Endothelial cell of umbilical vein (primary cell): ENCODE results near the gene SHISA6. TPM values are rescaled to one million over a fixed set of nuclear protein-coding genes. Genes with fewer than 3 reads are reported as not detected.

Source experiments
- BruUV-seq: library from RNA; stranded (reverse); fragments of 400-500 nt; replicated peaks from 2 replicates; lab custom pipeline; 2021; lab: Mats Ljungman, UMichigan
- CTCF ChIA-PET: fragments of 300-600, 350-600 bp; sonication (Branson Sonifier 250); formaldehyde crosslinking; loops from one replicate; lab custom pipeline; 2021; ENCODE audit warnings: antibody characterized with exemption, inconsistent platforms; lab: Charles Lee
- POLR2A ChIA-PET: fragments of 300-600, 350-600 bp; sonication (Branson Sonifier 250); formaldehyde crosslinking; loops from one replicate; lab custom pipeline; 2021; ENCODE audit warnings: antibody characterized with exemption, inconsistent platforms; lab: Charles Lee
- DNase-seq: peaks from one replicate; pipeline ENCODE4 v3.0.0-alpha.2; 2011; ENCODE audit warnings: low read depth, low spot score
- FAIRE-seq: peaks from 2 replicates; lab custom pipeline; 2011; peaks lifted over from hg19 to GRCh38; lab: Jason Lieb, UNC
- H2AFZ ChIP-seq: 2 replicates; pipeline ENCODE4 v1.6.0; 2012; ENCODE audit warnings: low read depth, low read length, control low read depth, inconsistent platforms
- H3K27ac ChIP-seq: 2 replicates; pipeline ENCODE4 v1.5.1; 2011; ENCODE audit warnings: low read depth, mild to moderate bottlenecking, control low read depth, low read length, moderate library complexity; ENCODE audit not compliant: insufficient read depth
- H3K27me3 ChIP-seq, 2 experiments: 2 replicates each; pipeline versions ENCODE4 v1.6.0 to v1.6.1; 2011; ENCODE audit warnings: low read length in 2 of 2, mixed read lengths in 1 of 2; ENCODE audit not compliant: control insufficient read depth in 2 of 2, insufficient read depth in 2 of 2
- H3K36me3 ChIP-seq, 2 experiments: 2 replicates in 1 of 2; 3 replicates in 1 of 2; pipeline ENCODE4 v1.5.1; 2011; ENCODE audit warnings: low read length in 2 of 2, mild to moderate bottlenecking in 1 of 2, moderate library complexity in 1 of 2; ENCODE audit not compliant: control insufficient read depth in 2 of 2, insufficient read depth in 2 of 2; ENCODE audit errors: extremely low read depth in 1 of 2
- H3K4me1 ChIP-seq: 3 replicates; pipeline ENCODE4 v1.5.1; 2011; ENCODE audit warnings: mild to moderate bottlenecking, low read length; ENCODE audit not compliant: control insufficient read depth, insufficient read depth; ENCODE audit errors: extremely low read depth
- H3K4me2 ChIP-seq: 2 replicates; pipeline ENCODE4 v1.6.1; 2011; ENCODE audit warnings: low read length, control low read depth, mixed read lengths; ENCODE audit not compliant: insufficient read depth
- H3K4me3 ChIP-seq, 3 experiments: fragments of 200-600 bp in 1 of 3; sonication (generic), shearing (Covaris generic) in 1 of 3; replicated peaks in 1 of 3; 2 replicates each; pipeline ENCODE4 v1.5.1; 2011 to 2016; ENCODE audit warnings: control low read depth in 3 of 3, low read length in 3 of 3, mild to moderate bottlenecking in 2 of 3, inconsistent platforms in 1 of 3, low read depth in 1 of 3, moderate library complexity in 1 of 3; ENCODE audit not compliant: insufficient read depth in 1 of 3
- H3K79me2 ChIP-seq: 2 replicates; pipeline ENCODE4 v1.6.0; 2012; ENCODE audit warnings: low read length, inconsistent platforms; ENCODE audit not compliant: control insufficient read depth, insufficient read depth
- H3K9ac ChIP-seq: replicated peaks from 2 replicates; pipeline ENCODE3; 2011; ENCODE audit warnings: low read length, control low read depth; ENCODE audit not compliant: insufficient read depth; ENCODE audit errors: extremely low read depth
- H3K9me1 ChIP-seq: replicated peaks from 3 replicates; pipeline ENCODE4 v1.6.0; 2011; ENCODE audit warnings: mild to moderate bottlenecking, low read length; ENCODE audit not compliant: control insufficient read depth, insufficient read depth; ENCODE audit errors: extremely low read depth
- H3K9me3 ChIP-seq: replicated peaks from 2 replicates; pipeline ENCODE4 v1.5.1; 2012; ENCODE audit warnings: low read length, inconsistent platforms; ENCODE audit not compliant: control insufficient read depth, insufficient read depth
- H4K20me1 ChIP-seq: replicated peaks from 2 replicates; pipeline ENCODE3; 2011; ENCODE audit warnings: mild to moderate bottlenecking, low read length; ENCODE audit not compliant: control insufficient read depth, insufficient read depth; ENCODE audit errors: extremely low read depth
- CTCF ChIP-seq, 2 donors: IDR thresholded peaks; 1 replicate in 1 of 2; 2 replicates in 1 of 2; pipeline ENCODE4 v1.5.1; 2011; ENCODE audit warnings: low read length in 2 of 2, mild to moderate bottlenecking in 2 of 2, moderate library complexity in 2 of 2, control low read depth in 1 of 2, inconsistent platforms in 1 of 2, low read depth in 1 of 2; ENCODE audit not compliant: insufficient read depth in 1 of 2; ENCODE audit errors: extremely low read depth in 1 of 2
- EZH2 ChIP-seq: IDR thresholded peaks from 2 replicates; pipeline ENCODE4 v1.6.1; 2012; ENCODE audit warnings: borderline replicate concordance, low read depth, mild to moderate bottlenecking, moderate library complexity, low read length, inconsistent platforms; ENCODE audit not compliant: severe bottlenecking
- FOS ChIP-seq: IDR thresholded peaks from 2 replicates; pipeline ENCODE4 v1.6.1; 2011; ENCODE audit warnings: mild to moderate bottlenecking, low read length, moderate library complexity, borderline replicate concordance; ENCODE audit not compliant: insufficient read depth
- GATA2 ChIP-seq: IDR thresholded peaks from 2 replicates; pipeline ENCODE4 v1.7.0; 2011; ENCODE audit warnings: low read depth, mild to moderate bottlenecking, moderate library complexity, mixed read lengths, low read length; ENCODE audit not compliant: insufficient read length, insufficient read depth
- JUN ChIP-seq: IDR thresholded peaks from 2 replicates; pipeline ENCODE4 v1.6.1; 2011; ENCODE audit warnings: borderline replicate concordance, low read depth; ENCODE audit not compliant: insufficient read length, insufficient read depth
- MYC ChIP-seq: IDR thresholded peaks from one replicate; pipeline ENCODE4 v1.6.1; 2011; ENCODE audit warnings: mild to moderate bottlenecking, low read depth, low read length
- POLR2A ChIP-seq: IDR thresholded peaks from 2 replicates; pipeline ENCODE4 v1.6.1; 2012; ENCODE audit warnings: low read depth, mild to moderate bottlenecking, control low read depth, low read length
- POLR2AphosphoS5 ChIP-seq: IDR thresholded peaks from 2 replicates; pipeline ENCODE4 v1.6.1; 2012; ENCODE audit warnings: low read depth, mild to moderate bottlenecking, control low read depth, low read length, moderate library complexity; ENCODE audit not compliant: insufficient read depth
- dilution Hi-C: fragments of 300-500 bp; cut with MboI; formaldehyde crosslinking; loops from one replicate; pipeline ENCODE4 v1.15.0; 2019; ENCODE audit warnings: low sequenced_read_pairs; ENCODE audit not compliant: extremely low pct_ligation_motif_present
- intact Hi-C: fragments of 100-400 bp; cut with micrococcal nuclease; formaldehyde crosslinking; loops from one replicate; pipeline ENCODE4 v1.10.0; 2022
- polyA plus RNA-seq, 4 experiments: library from polyadenylated mRNA; depleted of rRNA in 3 of 4; stranded (reverse) in 3 of 4; unstranded in 1 of 4; fragments of >200 nt; gene quantifications; 2 replicates each; pipeline versions ENCODE4 v1.2.1 to v1.2.3, GENCODE V29; 2011 to 2012; ENCODE audit warnings: missing spikeins in 1 of 4
- total RNA-seq: library from RNA; stranded (reverse); gene quantifications from 2 replicates; pipeline ENCODE4 v1.2.3, GENCODE V29; 2021
- TF ChIP-seq, protein P1 (sequence below): IDR thresholded peaks from 2 replicates; pipeline ENCODE4 v1.6.1; 2011; ENCODE audit not compliant: insufficient read depth, insufficient read length

Gene SHISA6
- total and polyA plus RNA-seq, 2 donors (not counting 3 experiments of a cell fraction or from before 2014, with no cell fraction given), result not detected

DNA sequence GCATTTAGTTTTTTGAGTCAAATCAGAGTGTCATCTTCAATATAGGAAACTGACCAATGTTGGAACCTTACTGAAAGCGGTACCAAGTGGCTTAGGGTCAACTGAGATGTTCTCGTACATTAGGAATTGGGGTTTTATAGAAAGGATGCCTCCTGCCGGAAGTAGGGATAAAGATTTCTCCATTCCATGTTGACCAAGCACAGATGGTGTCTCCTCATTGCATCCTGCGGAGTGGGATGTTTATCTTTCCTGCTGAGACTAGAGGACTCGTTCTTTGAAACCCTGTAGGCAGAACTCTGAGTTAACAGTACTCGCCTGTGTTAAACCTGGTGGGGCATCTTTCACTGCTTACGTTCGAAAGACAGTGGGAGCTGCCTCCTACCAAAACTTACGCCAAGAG, 1.4 kb downstream of the SHISA6 start:
- intact Hi-C loops, result no loop called here
- FAIRE-seq (no peak), DNase-seq (no peak)
- H3K27ac ChIP-seq, result no peak overlapping the region
- TF ChIP-seq MYC (no peak), GATA2 (no peak), CTCF (IDR thresholded peaks at IDR 0.05; ENCODE audit: extremely low read depth in 1 of 2, insufficient read depth in 1 of 2, low read depth in 1 of 2, low read length in 2 of 2) (no peak), POLR2A (no peak)
- TF ChIP-seq, protein P1, sequence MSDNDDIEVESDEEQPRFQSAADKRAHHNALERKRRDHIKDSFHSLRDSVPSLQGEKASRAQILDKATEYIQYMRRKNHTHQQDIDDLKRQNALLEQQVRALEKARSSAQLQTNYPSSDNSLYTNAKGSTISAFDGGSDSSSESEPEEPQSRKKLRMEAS, result no peak
- BruUV-seq, result no TSS peak
- ChIA-PET CTCF (no interaction called here), POLR2A (no interaction called here)
- H3K27me3 ChIP-seq, result peaks cover 0 to 6% of the 10 kb centered on the region in 2 experiments
- no peaks in the 10 kb centered on the region for H4K20me1 ChIP-seq
- H3K9ac ChIP-seq, result no peak overlapping the region
- H3K4me2 ChIP-seq, result no peak overlapping the region
- H3K79me2 ChIP-seq, result no peaks in the 10 kb centered on the region
- no peaks in the 10 kb centered on the region for H3K9me3 ChIP-seq
- no peak overlapping the region for H2AFZ ChIP-seq
- H3K9me1 ChIP-seq, result no peaks in the 10 kb centered on the region
- H3K4me3 ChIP-seq, result no peak overlapping the region
- no peaks in the 10 kb centered on the region for H3K4me1 ChIP-seq
- no peaks in the 10 kb centered on the region for H3K36me3 ChIP-seq
- dilution Hi-C loops, result no loop called here

DNA sequence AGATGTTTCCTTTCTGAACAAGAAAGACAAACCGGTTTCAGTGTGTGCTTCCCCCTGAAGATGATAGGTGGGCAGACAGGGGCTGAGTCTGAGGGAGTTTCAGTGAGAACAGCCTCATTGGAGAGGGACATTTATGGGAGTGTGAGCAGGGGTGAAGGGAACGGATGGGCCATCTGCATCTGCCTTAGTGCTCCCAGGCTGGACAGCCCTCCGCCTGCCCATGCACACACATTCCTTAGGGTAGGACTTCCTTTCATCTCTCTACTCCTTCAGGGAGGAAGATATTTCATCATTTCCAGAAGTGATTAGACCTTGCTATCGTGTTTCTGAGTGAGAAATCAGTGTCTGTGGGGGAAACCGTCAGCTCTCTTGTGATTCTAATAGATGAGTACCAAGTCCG, 3.8 kb downstream of the SHISA6 start:
- ChIA-PET CTCF (interaction anchor here (0.6 kb wide), 1 partner anchor 627 kb away, joined by 4 read pairs; no protein-coding TSS in a partner anchor), POLR2A (no interaction called here)
- Histone ChIP-seq H3K9ac (no peak overlapping the region), H3K27me3 (peaks cover 0 to 6% of the 10 kb centered on the region in 2 experiments), H3K9me3 (peaks cover 4% of the 10 kb centered on the region), H3K27ac (no peak overlapping the region), H3K9me1 (no peaks in the 10 kb centered on the region), H3K36me3 (no peaks in the 10 kb centered on the region), H3K79me2 (no peaks in the 10 kb centered on the region), H3K4me3 (no peak overlapping the region), H3K4me2 (no peak overlapping the region), H4K20me1 (no peaks in the 10 kb centered on the region), H3K4me1 (no peaks in the 10 kb centered on the region), H2AFZ (no peak overlapping the region)
- no peak for DNase-seq
- intact Hi-C loops (no loop called here), dilution Hi-C loops (no loop called here)
- TF ChIP-seq, protein P1, result no peak
- TF ChIP-seq EZH2, result no peak
- no peak for TF ChIP-seq FOS
- TF ChIP-seq CTCF (IDR thresholded peaks at IDR 0.05; ENCODE audit: extremely low read depth in 1 of 2, insufficient read depth in 1 of 2, low read depth in 1 of 2, low read length in 2 of 2), result no peak
- no peak for TF ChIP-seq POLR2A
- no peak for TF ChIP-seq MYC
- TF ChIP-seq JUN, result no peak
- no peak for TF ChIP-seq POLR2AphosphoS5
- no peak for TF ChIP-seq GATA2
- no TSS peak for BruUV-seq
- no peak for FAIRE-seq
